IMR-90 (cell line): ENCODE results near the gene HPCAL4.

Experiments
- CEBPB ChIP-seq: IDR thresholded peaks from 2 replicates; pipeline ENCODE4 v1.6.1; 2012; ENCODE audit warnings: low read depth, low read length, improper control_type of control experiment
- FOS ChIP-seq: fragments of 150-350 bp; IDR thresholded peaks from 2 replicates; pipeline ENCODE4 v1.6.1; 2016; ENCODE audit warnings: low read depth, low read length
- TF ChIP-seq, protein P1 (sequence below): conservative IDR thresholded peaks from 2 replicates; pipeline ENCODE4 v1.5.1; 2012; ENCODE audit warnings: mild to moderate bottlenecking, low read depth, low read length, improper control_type of control experiment
- TF ChIP-seq, protein P2 (sequence below): fragments of 150-350 bp; IDR thresholded peaks from 2 replicates; pipeline ENCODE4 v1.6.1; 2016; ENCODE audit warnings: low read depth, mild to moderate bottlenecking, low read length, moderate library complexity, borderline replicate concordance

DNA sequence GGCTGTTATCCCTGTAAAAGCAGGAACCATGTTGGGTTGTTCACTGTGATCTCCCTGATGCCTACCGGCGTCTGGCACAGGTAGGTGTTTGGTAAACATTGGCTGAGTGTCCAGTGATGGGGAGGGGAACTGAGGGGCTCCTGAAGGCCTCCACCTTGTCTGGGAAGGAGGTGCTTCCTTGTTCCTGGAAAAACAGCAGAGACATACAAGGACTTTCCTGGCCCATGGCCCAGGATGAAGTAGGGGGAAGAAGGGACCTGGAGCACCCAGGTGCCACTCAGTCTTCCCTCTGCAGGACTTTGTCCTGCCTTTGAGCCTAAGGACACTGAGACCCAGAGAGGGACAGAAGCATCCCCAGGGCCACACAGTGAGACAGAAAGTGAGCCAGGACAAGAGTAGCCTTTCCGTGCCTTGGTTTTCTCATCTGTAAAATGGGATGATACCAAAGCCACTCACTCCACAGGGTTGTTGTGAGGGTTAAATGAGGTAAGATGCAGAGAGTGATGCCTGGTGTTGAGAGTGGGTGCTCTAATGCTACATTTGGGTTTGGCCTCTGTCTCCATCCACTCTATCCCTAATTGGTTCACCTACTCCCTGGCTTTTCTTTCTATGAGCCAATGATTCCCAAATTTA lies 45.7 kb downstream of the HPCAL4 start:
- TF ChIP-seq, protein P1, sequence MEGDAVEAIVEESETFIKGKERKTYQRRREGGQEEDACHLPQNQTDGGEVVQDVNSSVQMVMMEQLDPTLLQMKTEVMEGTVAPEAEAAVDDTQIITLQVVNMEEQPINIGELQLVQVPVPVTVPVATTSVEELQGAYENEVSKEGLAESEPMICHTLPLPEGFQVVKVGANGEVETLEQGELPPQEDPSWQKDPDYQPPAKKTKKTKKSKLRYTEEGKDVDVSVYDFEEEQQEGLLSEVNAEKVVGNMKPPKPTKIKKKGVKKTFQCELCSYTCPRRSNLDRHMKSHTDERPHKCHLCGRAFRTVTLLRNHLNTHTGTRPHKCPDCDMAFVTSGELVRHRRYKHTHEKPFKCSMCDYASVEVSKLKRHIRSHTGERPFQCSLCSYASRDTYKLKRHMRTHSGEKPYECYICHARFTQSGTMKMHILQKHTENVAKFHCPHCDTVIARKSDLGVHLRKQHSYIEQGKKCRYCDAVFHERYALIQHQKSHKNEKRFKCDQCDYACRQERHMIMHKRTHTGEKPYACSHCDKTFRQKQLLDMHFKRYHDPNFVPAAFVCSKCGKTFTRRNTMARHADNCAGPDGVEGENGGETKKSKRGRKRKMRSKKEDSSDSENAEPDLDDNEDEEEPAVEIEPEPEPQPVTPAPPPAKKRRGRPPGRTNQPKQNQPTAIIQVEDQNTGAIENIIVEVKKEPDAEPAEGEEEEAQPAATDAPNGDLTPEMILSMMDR: no peak
- TF ChIP-seq CEBPB (no peak), FOS (no peak)
- TF ChIP-seq, protein P2, sequence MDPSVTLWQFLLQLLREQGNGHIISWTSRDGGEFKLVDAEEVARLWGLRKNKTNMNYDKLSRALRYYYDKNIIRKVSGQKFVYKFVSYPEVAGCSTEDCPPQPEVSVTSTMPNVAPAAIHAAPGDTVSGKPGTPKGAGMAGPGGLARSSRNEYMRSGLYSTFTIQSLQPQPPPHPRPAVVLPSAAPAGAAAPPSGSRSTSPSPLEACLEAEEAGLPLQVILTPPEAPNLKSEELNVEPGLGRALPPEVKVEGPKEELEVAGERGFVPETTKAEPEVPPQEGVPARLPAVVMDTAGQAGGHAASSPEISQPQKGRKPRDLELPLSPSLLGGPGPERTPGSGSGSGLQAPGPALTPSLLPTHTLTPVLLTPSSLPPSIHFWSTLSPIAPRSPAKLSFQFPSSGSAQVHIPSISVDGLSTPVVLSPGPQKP: no peak
